Measurements from ENCODE around the gene VGLL3. TPM values are rescaled to one million over a fixed set of nuclear protein-coding genes. Genes with fewer than 3 reads are reported as not detected.

Gene VGLL3
- total RNA-seq, 1 donor from 2014 or later: not detected

GRCh38 chr3:86960550-86960949 lies 30.4 kb downstream of the VGLL3 start:
- no peak for DNase-seq (ENCODE audit: low spot score)
- H3K4me1 Mint-ChIP-seq (ENCODE audit: low read depth): no peaks in the 10 kb centered on the region
- intact Hi-C loops (cut with micrococcal nuclease): no loop called here
- H3K9me3 Mint-ChIP-seq: no peaks in the 10 kb centered on the region
- no peaks in the 10 kb centered on the region for H3K27me3 Mint-ChIP-seq (ENCODE audit: low read depth)
- no peaks in the 10 kb centered on the region for H3K36me3 Mint-ChIP-seq (ENCODE audit: low read depth)
- H3K4me3 Mint-ChIP-seq (ENCODE audit: low read depth): no peak overlapping the region
- H3K27ac Mint-ChIP-seq: no peak overlapping the region

DNA sequence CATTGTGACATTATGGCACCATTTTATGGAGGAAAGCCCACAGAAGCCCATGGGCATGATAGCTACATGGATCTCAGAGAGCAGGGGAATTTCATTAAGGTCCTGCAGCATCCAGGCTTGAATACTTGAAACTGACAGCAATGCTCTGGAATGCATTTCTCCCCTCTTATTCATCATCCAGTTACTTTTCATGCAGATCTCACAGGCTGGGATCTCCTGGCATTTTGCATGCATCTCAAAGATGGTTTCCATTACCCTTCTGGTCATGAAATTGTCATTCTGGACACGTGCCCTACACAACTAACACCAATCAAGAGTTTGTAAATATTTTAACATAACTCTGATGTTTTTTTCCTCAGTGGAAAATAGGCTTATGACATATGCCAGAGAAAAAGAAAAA lies 32.4 kb downstream of the VGLL3 start:
- H3K27me3 Mint-ChIP-seq (ENCODE audit: low read depth): no peaks in the 10 kb centered on the region
- no peaks in the 10 kb centered on the region for H3K9me3 Mint-ChIP-seq
- DNase-seq (ENCODE audit: low spot score): no peak
- H3K4me3 Mint-ChIP-seq (ENCODE audit: low read depth): no peak overlapping the region
- intact Hi-C loops (cut with micrococcal nuclease): no loop called here
- H3K36me3 Mint-ChIP-seq (ENCODE audit: low read depth): no peaks in the 10 kb centered on the region
- no peak overlapping the region for H3K27ac Mint-ChIP-seq
- no peaks in the 10 kb centered on the region for H3K4me1 Mint-ChIP-seq (ENCODE audit: low read depth)

GRCh38 chr3:86954747-86955146 lies 36.2 kb downstream of the VGLL3 start:
- DNase-seq (ENCODE audit: low spot score): no peak
- Mint-ChIP-seq H3K4me1 (ENCODE audit: low read depth) (no peaks in the 10 kb centered on the region), H3K27me3 (ENCODE audit: low read depth) (no peaks in the 10 kb centered on the region), H3K9me3 (no peaks in the 10 kb centered on the region), H3K36me3 (ENCODE audit: low read depth) (no peaks in the 10 kb centered on the region), H3K27ac (no peak overlapping the region), H3K4me3 (ENCODE audit: low read depth) (no peak overlapping the region)
- intact Hi-C loops (cut with micrococcal nuclease): no loop called here

GRCh38 chr3:86954226-86954625 lies 36.7 kb downstream of the VGLL3 start:
- no peaks in the 10 kb centered on the region for H3K9me3 Mint-ChIP-seq
- intact Hi-C loops (cut with micrococcal nuclease): no loop called here

GRCh38 chr3:86951322-86951721 lies 39.6 kb downstream of the VGLL3 start:
- no peak overlapping the region for H3K4me3 Mint-ChIP-seq (ENCODE audit: low read depth)
- intact Hi-C loops (cut with micrococcal nuclease): no loop called here
- H3K4me1 Mint-ChIP-seq (ENCODE audit: low read depth): no peaks in the 10 kb centered on the region
- H3K27ac Mint-ChIP-seq: no peak overlapping the region
- no peaks in the 10 kb centered on the region for H3K36me3 Mint-ChIP-seq (ENCODE audit: low read depth)
- DNase-seq (ENCODE audit: low spot score): no peak
- H3K9me3 Mint-ChIP-seq: no peaks in the 10 kb centered on the region
- no peaks in the 10 kb centered on the region for H3K27me3 Mint-ChIP-seq (ENCODE audit: low read depth)

More at GRCh38 chr3:86954226-86954625, 36.7 kb downstream of the VGLL3 start:
- H3K27me3 Mint-ChIP-seq (ENCODE audit: low read depth): no peaks in the 10 kb centered on the region
- H3K27ac Mint-ChIP-seq: no peak overlapping the region
- no peak for DNase-seq (ENCODE audit: low spot score)
- H3K4me1 Mint-ChIP-seq (ENCODE audit: low read depth): no peaks in the 10 kb centered on the region
- H3K4me3 Mint-ChIP-seq (ENCODE audit: low read depth): no peak overlapping the region
- H3K36me3 Mint-ChIP-seq (ENCODE audit: low read depth): no peaks in the 10 kb centered on the region

DNA sequence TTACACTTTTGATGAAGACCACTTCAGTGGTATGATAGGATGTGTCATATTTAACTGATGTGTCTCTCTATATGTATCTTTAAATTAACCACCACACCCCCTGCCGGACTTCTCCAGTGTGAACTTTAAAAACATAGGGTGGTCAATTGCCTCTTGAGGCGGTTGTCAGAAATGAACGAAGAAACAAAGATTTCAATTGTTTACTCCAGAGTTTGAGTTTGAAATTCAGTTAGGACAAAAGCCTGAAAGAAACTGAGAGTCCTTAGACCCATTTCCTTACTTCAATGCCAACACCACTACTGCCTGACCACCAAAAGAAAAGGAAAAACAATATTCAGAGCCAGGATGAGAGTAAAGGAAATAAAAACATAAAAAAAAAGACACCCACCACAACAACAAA lies 40.2 kb downstream of the VGLL3 start:
- Mint-ChIP-seq H3K36me3 (ENCODE audit: low read depth) (no peaks in the 10 kb centered on the region), H3K4me1 (ENCODE audit: low read depth) (no peaks in the 10 kb centered on the region), H3K27ac (no peak overlapping the region), H3K4me3 (ENCODE audit: low read depth) (no peak overlapping the region), H3K9me3 (no peaks in the 10 kb centered on the region), H3K27me3 (ENCODE audit: low read depth) (no peaks in the 10 kb centered on the region)
- no peak for DNase-seq (ENCODE audit: low spot score)
- intact Hi-C loops (cut with micrococcal nuclease): no loop called here

GRCh38 chr3:86949850-86950249 lies 41.1 kb downstream of the VGLL3 start:
- no peaks in the 10 kb centered on the region for H3K27me3 Mint-ChIP-seq (ENCODE audit: low read depth)
- no peaks in the 10 kb centered on the region for H3K36me3 Mint-ChIP-seq (ENCODE audit: low read depth)
- no peaks in the 10 kb centered on the region for H3K4me1 Mint-ChIP-seq (ENCODE audit: low read depth)
- DNase-seq (ENCODE audit: low spot score): no peak
- H3K9me3 Mint-ChIP-seq: no peaks in the 10 kb centered on the region
- H3K4me3 Mint-ChIP-seq (ENCODE audit: low read depth): no peak overlapping the region
- no peak overlapping the region for H3K27ac Mint-ChIP-seq
- intact Hi-C loops (cut with micrococcal nuclease): no loop called here

DNA sequence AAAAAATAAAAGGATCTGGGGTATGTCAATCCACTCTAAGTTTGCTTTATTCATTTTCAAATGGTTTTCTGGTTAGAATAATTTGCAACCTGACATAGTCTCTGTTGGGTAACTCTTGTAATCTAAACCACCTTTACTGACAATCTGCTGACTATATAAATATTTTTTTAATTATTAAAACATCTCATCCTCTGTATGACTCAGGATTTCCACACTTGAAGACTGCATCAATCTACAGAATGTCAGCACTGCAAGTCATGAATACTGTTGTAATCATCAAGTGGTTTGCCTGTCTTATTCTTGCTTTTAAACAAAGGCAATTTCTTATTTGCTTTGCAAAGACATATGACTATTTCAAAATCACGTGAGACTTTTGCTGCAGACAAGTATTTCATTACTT lies 42.1 kb downstream of the VGLL3 start:
- Mint-ChIP-seq H3K27me3 (ENCODE audit: low read depth) (no peaks in the 10 kb centered on the region), H3K36me3 (ENCODE audit: low read depth) (no peaks in the 10 kb centered on the region), H3K4me3 (ENCODE audit: low read depth) (no peak overlapping the region), H3K4me1 (ENCODE audit: low read depth) (no peaks in the 10 kb centered on the region), H3K27ac (no peak overlapping the region), H3K9me3 (no peaks in the 10 kb centered on the region)
- intact Hi-C loops (cut with micrococcal nuclease): no loop called here
- DNase-seq (ENCODE audit: low spot score): no peak

DNA sequence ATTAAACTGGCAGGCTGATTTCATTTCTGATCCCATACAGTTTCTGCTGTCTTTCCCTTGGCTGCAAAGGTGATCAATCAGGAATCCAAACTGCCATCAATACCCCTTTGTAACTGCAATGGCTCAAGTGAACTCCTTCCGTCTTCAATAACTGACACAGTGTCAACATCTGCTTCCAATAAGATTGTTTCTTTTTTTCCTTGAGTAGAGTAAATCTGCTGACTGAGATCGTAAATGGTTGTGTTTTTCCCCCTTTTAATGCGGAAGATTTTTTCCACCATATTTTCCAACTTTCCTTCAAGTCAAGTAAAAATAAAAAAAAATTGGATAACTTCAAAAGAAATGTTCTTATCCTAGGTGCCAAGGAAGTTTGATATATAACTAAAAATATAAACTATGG lies 48.7 kb downstream of the VGLL3 start:
- Mint-ChIP-seq H3K4me3 (ENCODE audit: low read depth) (no peak overlapping the region), H3K27me3 (ENCODE audit: low read depth) (no peaks in the 10 kb centered on the region), H3K4me1 (ENCODE audit: low read depth) (no peaks in the 10 kb centered on the region), H3K27ac (no peak overlapping the region), H3K9me3 (no peaks in the 10 kb centered on the region), H3K36me3 (ENCODE audit: low read depth) (no peaks in the 10 kb centered on the region)
- intact Hi-C loops (cut with micrococcal nuclease): no loop called here
- DNase-seq (ENCODE audit: low spot score): no peak

DNA sequence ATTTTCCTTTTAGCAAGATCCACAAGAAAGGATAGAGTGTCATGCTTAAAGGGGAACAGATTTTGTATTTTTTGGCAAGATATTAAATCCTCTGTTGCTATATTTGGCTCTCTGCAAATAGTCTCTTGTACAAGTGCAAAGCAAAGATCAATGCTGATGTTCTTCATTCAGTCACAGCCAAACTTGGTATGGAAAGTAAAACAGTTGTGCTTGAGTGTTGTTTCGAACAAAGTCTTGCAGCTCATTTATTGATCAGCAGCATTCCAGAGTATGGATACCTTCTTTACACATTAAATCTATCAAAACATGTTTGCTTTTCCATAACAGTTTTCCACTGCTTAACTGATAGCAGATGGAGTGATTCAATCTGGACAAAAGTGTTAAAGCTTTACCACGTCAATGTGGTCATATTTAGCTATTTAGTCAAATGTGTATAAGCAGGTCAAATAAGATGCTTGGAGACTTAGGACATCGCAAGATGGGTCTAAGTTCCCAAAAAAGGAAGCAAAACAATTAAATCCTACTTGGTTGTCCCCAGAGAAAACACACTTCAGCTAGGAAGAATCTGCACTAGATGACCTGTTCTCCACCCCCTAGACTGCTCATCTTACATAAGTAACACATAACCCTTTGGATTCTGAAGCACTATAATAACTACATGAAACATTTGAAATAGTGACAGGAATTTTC lies 52.4 kb downstream of the VGLL3 start:
- H3K4me3 Mint-ChIP-seq (ENCODE audit: low read depth): no peak overlapping the region
- no peaks in the 10 kb centered on the region for H3K4me1 Mint-ChIP-seq (ENCODE audit: low read depth)
- no peaks in the 10 kb centered on the region for H3K27me3 Mint-ChIP-seq (ENCODE audit: low read depth)
- no peak overlapping the region for H3K27ac Mint-ChIP-seq
- intact Hi-C loops (cut with micrococcal nuclease): no loop called here
- H3K9me3 Mint-ChIP-seq: no peaks in the 10 kb centered on the region
- no peaks in the 10 kb centered on the region for H3K36me3 Mint-ChIP-seq (ENCODE audit: low read depth)
- no peak for DNase-seq (ENCODE audit: low spot score)

DNA sequence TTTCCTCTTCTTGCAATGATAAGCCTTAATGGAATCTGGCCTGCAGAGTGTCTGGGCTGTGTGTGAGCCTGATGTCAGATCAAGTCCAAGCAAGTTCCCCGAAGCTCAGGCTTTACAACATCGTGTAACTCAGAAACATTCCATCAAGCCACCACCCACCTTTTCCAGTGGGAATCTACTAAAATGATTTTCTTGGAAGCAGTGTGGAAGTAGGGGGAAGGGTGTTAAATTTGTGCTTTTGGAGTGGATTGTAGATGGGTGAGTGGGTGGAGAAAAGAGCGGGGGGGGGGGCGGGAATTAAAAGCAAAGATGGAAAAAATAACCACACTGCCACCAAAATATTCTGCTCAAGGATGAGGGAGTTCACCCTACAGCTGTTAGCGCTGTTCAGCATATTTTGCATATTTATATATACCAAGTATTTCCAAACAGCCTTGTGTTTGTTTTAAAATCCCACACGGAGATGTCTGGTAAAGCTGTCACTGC lies 53.6 kb downstream of the VGLL3 start:
- DNase-seq (ENCODE audit: low spot score): no peak
- Mint-ChIP-seq H3K4me1 (ENCODE audit: low read depth) (no peaks in the 10 kb centered on the region), H3K27ac (no peak overlapping the region), H3K4me3 (ENCODE audit: low read depth) (no peak overlapping the region), H3K27me3 (ENCODE audit: low read depth) (no peaks in the 10 kb centered on the region), H3K36me3 (ENCODE audit: low read depth) (no peaks in the 10 kb centered on the region), H3K9me3 (no peaks in the 10 kb centered on the region)
- intact Hi-C loops (cut with micrococcal nuclease): no loop called here

DNA sequence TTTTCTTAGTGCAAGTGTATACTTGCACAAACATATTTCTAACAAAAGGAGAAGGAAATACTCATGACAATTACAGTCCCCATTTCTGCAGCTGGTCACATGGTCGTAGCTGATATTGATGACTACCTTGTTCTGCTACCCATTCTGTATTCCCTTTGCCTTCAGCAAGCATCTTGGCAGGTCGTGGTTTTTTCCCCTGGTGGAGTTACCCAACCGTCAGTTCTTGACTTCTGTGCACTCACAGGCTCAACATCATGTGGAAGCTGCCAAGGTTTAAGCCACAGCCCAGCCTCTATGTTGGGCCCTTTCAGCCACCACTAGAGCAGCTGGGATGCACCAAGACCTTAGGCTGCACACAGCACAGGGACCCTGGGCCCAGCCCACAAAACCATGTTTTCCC lies 56.1 kb downstream of the VGLL3 start:
- Mint-ChIP-seq H3K4me3 (ENCODE audit: low read depth) (no peak overlapping the region), H3K27ac (no peak overlapping the region), H3K36me3 (ENCODE audit: low read depth) (no peaks in the 10 kb centered on the region), H3K27me3 (ENCODE audit: low read depth) (no peaks in the 10 kb centered on the region), H3K9me3 (no peaks in the 10 kb centered on the region), H3K4me1 (ENCODE audit: low read depth) (no peaks in the 10 kb centered on the region)
- intact Hi-C loops (cut with micrococcal nuclease): no loop called here
- no peak for DNase-seq (ENCODE audit: low spot score)

DNA sequence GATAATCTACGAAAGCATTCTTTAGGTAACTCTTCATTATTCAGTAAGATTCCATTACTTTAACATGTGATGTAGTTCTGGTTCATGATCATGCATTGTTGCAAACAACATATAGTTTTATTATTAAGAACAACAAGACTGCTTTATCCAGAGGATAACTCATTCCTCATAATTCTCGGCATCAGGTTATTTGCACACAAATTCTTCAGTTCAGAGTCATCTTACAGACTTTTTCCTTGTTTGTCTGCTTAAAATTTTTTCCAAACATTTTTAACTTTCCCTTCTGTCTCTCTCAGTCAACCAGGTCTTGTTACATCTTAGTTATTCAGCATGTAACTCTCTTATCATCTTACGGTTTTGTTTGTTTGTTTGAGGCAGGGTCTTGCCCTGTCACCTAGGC lies 60.1 kb downstream of the VGLL3 start:
- Mint-ChIP-seq H3K27me3 (ENCODE audit: low read depth) (no peaks in the 10 kb centered on the region), H3K9me3 (peaks cover 3% of the 10 kb centered on the region), H3K36me3 (ENCODE audit: low read depth) (no peaks in the 10 kb centered on the region), H3K4me3 (ENCODE audit: low read depth) (no peak overlapping the region), H3K4me1 (ENCODE audit: low read depth) (no peaks in the 10 kb centered on the region), H3K27ac (no peak overlapping the region)
- intact Hi-C loops (cut with micrococcal nuclease): no loop called here
- no peak for DNase-seq (ENCODE audit: low spot score)

GRCh38 chr3:86930181-86930580 lies 60.8 kb downstream of the VGLL3 start:
- intact Hi-C loops (cut with micrococcal nuclease): no loop called here
- no peak for DNase-seq (ENCODE audit: low spot score)

More at GRCh38 chr3:86930181-86930580, 60.8 kb downstream of the VGLL3 start:
- peaks cover 3% of the 10 kb centered on the region for H3K9me3 Mint-ChIP-seq
- no peaks in the 10 kb centered on the region for H3K36me3 Mint-ChIP-seq (ENCODE audit: low read depth)
- no peak overlapping the region for H3K4me3 Mint-ChIP-seq (ENCODE audit: low read depth)
- H3K4me1 Mint-ChIP-seq (ENCODE audit: low read depth): no peaks in the 10 kb centered on the region
- no peak overlapping the region for H3K27ac Mint-ChIP-seq
- no peaks in the 10 kb centered on the region for H3K27me3 Mint-ChIP-seq (ENCODE audit: low read depth)

Measured in activated T-helper 2 cell treated with anti-CD3 and anti-CD28 coated beads, Interferon-gamma antibody, Interleukin-2, Interleukin-4, amounts not matched to agents 10 μg/mL and 5 μg/mL and 100 μg/mL, durations not matched to agents 14 hours and 24 hours and 36 hours (primary cell).